Fibroblast of skin of right biceps (primary cell): ENCODE results near the gene KLF2.

Experiments used
- DNase-seq: peaks from one replicate; pipeline ENCODE4 v3.0.0-alpha.2; 2013

The KLF2 gene

DNA sequence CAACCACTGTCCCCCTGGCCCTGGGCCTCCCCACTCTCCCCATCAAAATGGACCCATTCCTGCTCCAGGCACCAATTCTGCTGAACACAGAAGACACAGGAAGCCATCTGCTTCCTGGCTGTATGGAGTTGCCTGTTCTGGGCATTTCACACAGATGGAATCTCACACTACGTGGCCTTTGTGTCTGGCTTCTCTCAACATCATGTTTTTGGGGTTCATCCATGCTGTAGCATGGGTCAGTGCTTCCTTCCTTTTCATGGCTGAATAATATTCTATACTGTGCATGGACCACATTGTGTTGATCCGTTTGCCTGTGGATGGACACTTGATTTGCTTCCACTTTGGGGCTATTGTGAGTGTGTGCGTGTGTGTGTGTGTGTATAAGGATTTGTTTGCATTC is 15.0 kb upstream of the KLF2 start:
- no peak for DNase-seq

DNA sequence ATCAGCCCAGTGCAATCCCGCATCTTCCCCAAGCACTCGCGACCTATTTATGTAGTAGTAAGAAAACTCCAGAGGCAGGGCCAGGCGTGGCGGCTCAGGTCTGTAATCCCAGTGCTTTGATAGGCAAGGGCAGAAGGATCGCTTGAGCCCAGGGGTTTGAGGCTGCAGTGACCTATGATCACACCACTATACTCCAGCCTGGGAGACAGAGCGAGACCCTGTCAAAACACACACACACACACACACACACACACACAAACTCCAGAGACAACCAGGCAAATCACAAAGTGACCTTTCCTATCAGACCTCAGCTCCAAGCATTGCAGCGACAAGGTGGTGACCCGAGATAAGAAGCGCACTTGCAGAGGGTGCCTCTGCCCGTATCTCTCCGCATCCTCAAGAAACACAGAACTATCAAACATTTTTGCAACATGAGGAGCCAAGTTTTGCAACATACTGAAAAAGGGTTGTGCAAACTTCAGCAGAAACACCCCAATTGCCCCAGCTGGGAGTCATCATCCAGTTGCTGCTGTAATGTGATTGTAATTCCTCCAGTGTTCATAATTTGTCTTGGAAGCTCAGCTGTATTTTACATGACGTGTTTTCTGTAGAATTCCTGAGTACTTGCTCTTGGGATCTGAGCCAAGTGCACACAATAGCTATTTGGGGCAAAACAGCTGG is 8.7 kb upstream of the KLF2 start:
- DNase-seq, result peak; percentile 98

DNA sequence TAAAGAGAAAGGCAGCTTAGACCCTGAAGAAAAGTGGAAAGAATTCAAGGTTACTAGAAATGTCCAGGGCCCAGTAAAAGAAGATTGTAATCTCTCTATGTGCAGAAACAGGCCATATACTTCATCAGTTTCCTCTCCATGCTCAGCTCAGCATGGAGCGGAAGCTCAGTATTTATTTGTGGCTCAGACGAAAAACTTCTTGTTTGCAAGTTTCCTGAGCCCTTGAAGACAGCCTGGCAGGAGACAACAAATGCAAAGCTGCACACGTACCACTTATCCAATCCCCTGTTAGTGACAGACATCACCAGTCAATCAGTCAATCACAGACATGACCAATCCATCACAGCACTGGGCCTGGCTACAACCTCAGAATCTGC is 8.1 kb upstream of the KLF2 start:
- no peak for DNase-seq

DNA sequence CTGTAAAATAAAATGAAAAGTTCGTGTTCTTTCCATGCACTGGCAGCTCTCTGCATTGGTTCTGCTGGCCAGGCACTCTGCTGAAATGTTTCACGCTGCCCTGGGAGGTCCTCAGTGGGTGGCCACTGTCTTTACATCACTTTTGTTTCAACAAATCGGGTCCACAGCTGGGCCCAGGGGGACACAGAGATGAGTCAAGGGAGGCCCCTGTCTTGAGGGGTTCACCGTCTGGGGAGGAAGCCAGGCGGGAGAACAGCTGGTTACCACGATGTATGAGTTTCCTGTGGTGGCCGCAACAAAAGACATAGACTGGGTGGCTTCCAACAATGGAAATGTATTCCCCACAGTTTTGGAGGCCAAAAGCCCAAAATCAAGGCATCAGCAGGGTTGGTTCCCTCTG is 5.1 kb upstream of the KLF2 start:
- peak; percentile 75 for DNase-seq

DNA sequence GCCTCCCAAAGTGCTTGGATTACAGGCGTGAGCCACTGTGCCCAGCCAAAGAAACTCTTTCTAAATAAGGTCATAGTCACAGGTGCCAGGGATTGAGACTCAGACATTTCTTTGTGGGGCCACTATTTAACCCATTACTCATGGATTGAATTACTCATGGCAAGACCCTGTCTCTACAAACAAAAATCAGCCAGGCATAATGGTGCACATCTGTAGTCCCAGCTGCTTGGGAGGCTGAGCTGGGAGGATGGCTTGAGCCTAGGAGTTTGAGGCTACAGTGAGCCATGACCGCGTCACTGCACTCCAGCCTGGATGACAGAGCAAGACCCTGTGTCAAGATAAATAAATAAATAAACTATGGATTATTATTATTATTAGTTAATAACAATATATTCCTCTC is 3.6 kb upstream of the KLF2 start:
- DNase-seq, result peak; percentile 28

DNA sequence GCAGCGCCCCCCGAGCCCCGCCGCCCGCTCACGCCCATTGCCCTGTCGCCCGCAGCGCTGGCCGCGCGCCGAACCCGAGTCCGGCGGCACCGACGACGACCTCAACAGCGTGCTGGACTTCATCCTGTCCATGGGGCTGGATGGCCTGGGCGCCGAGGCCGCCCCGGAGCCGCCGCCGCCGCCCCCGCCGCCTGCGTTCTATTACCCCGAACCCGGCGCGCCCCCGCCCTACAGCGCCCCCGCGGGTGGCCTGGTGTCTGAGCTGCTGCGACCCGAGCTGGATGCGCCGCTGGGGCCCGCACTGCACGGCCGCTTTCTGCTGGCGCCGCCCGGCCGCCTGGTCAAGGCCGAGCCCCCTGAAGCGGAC is 518 bp downstream of the KLF2 start:
- DNase-seq, result peak; percentile 45

DNA sequence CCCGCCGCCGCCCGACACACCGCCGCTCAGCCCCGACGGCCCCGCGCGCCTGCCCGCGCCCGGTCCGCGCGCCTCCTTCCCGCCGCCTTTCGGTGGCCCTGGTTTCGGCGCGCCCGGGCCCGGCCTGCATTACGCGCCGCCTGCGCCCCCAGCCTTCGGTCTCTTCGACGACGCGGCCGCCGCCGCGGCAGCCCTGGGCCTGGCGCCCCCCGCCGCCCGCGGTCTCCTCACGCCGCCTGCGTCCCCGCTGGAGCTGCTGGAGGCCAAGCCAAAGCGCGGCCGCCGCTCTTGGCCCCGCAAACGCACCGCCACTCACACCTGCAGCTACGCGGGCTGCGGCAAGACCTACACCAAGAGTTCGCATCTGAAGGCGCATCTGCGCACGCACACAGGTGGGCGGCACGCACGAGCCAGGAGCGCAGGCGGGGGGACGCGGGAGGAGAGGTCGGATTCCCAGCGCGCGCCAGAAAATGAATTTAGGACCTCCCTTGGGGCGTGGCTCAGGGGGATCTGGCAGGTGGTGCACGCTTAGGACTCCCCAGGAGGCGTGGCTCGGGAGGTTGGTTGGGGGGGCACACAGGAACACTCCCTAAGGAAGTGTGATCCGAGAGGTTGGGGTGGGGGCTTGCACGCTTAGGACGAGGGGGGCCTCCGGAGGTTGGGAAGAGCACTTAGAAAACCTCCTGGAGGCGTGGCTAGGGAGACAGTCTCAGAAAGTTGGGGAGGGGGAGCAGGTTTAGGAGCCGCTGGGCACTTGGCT is 1.2 kb downstream of the KLF2 start:
- peak; percentile 33 for DNase-seq

DNA sequence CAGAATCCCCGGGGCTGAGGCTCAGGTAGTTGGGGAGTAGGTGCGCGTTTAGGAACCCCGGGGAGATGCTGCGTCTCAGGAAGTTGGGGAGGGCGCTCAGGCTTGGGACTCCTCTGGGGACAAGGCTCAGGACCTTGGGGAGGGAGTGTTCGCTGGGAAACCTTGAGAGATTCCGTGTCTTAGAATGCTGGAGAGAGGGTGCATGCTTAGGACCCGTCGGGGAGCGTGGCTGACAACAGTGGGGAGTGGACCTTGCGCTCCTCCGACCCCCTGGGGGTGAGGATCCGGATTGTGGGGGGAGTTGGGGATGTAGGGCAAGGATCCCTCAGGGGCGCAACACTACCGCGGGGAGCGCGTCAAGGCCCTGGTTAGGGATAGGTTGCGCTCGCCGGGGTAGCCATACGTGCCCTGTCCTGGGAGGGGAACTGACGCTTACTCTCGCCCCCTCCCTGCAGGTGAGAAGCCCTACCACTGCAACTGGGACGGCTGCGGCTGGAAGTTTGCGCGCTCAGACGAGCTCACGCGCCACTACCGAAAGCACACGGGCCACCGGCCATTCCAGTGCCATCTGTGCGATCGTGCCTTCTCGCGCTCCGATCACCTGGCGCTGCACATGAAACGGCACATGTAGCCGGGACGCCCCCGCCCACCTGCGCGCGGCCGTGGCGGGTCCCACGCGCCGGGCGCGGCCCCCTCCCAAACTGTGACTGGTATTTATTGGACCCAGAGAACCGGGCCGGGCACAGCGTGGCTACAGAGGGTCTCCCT is 2.0 kb downstream of the KLF2 start:
- peak; percentile 25 for DNase-seq

DNA sequence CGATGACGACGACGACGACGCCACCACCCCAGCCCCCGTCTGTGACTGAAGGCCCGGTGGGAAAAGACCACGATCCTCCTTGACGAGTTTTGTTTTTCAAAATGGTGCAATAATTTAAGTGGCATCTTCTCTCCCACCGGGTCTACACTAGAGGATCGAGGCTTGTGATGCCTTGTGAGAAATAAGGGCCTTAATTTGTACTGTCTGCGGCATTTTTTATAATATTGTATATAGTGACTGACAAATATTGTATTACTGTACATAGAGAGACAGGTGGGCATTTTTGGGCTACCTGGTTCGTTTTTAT is 2.5 kb downstream of the KLF2 start:
- no peak for DNase-seq

DNA sequence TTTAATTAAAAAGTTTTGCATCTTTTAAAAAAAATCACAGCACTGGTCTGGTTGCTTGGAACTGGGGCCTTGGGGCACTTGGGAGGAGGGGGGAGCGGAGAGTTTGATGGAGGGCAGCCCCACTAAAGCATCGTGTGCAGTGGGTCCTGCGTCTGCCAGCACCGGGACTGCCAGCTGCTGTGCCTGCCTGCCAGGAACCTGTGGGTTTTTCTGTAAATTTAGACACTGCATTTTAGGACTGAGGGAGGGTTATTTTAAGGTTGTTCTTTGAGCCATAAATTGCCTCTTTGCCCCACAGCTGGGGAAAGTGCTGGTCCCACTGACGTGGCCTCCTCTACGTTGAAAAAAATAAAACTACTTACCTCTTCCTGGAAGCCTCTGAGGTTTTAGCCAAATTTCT is 2.9 kb downstream of the KLF2 start:
- no peak for DNase-seq

DNA sequence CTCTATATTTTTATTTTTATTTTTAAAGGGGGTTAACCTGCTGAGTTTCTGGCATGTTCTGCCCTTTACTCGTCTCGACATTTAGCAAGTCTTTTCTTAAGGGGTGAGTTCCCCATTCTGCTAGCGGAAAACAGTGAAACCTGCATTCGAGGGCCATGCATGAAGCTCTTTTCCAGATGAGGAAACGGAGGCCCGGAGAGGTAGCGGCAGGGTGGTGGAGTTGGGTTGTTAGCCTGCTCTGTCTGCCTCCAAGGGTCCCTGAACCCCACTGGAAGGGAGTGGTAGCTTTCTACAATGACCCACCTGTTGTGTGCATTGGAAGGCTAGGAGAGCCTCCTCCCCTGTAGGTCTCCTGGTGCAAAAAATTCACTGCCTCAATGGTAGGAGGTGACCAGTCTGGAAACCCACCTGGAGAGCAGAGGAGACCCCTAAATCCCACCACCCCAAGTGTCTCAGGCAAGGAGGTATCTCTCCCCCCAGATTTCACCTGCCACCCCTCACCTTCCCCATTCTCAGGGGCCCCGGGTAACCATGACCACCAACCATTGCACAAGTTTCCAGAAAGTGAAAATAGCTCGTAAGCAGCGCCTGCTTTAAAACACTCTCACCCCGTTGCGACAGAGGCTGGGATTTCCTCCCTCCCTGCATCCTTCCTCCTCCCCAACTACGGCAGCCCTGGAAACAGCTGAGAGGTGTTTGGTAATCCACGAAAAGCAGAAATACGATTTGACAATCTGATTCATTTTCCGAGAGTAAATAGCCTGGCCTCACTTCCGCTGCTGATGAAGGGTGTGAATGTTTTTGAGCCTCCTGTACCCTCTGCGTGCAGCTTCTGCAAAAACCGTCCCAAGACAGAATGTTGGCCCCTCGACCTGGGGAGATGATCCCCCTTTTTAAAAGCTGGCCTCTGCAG is 3.5 kb downstream of the KLF2 start:
- DNase-seq, result peak; percentile 75

DNA sequence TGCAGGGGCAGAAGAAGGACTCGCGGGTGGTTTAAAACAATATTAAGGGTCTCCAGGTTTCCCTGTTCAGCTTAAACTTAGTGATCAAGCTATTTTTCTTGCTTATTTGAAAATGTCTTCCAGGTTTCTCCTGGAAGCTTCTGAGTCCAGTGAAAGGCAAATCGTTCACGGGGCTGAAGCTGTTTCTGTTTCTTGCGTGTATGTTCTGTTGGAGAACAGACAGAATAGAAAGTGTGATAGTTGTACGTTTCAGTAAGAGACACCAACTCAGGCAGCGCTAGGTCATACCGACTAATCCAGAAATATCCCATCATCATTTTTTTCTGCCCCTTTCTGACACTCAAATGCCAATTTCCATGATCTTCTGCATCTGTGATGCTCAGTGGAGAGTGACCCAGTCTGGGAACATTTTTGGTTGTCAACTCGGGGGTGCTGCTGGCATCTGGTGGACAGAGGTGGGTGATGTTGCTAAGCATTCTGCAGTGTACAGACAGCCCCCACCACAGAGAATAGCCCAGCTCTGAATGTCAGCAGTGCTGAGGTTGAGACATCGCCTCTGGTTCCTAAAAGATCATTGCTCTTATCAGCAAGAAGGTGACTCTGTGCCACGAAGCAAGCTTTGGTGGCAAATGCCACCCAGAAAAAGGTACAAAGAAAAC is 4.3 kb downstream of the KLF2 start:
- peak; percentile 39 for DNase-seq

DNA sequence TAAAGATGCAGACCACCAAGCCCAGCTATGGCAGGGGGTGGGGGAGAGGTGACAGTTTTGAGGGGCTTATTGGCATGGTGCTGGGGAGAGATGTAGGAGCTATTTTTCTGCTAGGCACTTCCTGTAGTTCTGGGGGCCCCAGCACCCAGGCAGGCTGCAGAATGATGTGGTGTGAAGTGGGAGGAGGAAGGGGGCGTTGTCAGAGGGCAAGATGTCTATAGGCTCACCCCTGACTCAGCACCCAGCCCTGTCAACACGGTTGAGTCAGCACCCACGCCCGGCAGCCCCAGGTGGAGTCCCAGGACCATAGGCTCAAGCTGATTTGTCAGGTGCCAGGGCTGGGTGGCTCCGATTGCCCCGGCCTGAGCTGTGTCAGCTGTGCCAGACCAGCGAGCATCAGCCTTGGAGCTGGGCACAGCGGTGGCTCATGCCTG is 5.8 kb downstream of the KLF2 start:
- DNase-seq, result peak; percentile 87

DNA sequence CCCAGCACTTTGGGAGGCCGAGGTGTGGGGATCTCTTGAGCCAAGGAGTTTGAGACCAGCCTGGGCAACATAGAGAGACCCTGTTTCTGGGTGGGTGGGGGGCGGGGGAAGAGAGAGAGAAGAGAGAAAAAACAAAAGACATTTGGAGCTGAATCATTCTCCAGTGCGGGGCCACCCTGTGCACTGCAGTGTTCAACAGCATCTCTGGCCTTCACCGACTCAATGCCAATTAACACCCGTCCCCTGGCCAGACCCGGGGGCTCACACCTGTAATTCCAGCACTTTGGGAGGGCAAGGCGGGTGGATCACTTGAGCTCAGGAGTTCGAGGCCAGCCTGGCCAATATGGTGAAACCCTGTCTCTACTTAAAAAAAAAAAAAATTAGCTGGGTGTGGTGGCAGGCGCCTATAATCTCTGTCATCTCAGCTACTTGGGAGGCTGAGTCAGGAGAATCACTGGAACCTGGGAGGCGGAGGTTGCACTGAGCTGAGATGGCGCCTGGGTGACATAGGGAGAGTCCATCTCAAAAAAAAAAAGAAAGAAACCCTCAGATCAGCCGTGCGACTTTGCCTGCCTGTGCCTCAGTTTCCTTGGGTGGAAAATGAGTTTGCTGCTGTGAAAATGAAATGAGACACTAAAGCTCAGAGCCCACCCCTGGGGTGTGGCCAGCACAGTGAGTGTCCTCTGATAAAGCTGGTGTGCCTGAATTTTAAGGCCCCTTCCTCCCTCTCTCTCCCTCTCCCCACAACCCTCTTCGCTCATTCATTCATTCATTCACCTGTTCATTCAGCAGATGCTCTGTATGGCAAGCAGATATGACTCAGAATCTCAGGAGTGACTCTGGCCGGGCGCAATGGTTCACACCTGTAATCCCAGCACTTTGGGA is 6.4 kb downstream of the KLF2 start:
- peak; percentile 35 for DNase-seq

DNA sequence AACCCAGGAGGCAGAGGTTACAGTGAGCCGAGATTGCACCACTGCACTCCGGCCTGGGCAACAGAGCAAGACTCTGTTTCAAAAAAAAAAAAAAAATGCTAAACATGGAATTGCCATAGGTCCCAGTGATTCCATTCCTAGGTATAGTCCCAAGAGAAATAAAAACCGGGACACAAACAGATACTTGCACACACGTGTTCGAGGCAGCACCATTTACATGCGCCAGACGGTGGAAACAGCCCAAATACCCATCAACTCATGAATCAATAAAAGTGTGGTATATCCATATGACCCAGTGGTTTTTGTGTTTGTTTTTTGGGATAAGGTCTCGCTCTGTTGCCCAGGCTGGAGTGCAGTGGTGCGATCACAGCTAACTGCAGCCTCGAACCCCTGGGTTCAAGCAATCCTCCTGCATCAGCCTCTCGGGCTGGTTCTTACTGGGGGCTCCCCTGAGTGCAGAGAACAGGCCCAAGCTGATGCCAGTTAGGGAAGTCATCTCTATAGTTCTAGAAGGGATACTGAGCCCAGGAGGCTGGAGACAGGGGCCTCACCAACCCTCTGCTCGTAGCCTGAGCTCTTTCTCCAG is 8.5 kb downstream of the KLF2 start:
- DNase-seq, result no peak

DNA sequence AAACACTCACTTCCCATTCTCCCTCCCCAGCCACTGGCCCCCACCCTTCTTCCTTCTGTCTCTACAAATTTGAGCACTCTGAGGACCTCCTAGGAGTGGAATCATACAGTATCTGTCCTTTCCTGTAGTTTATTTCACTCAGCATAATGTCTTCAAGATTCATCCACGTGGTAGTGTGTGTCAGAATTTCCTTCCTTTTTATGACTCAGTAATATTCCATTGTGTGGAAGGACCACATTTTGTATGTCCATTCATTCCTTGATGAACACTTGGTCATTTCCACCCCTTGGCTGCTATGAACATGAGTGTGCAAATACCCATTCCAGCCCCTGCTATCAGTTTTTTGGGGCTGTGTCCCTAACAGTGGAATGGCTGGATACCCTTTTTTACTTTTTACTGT is 9.8 kb downstream of the KLF2 start:
- no peak for DNase-seq

DNA sequence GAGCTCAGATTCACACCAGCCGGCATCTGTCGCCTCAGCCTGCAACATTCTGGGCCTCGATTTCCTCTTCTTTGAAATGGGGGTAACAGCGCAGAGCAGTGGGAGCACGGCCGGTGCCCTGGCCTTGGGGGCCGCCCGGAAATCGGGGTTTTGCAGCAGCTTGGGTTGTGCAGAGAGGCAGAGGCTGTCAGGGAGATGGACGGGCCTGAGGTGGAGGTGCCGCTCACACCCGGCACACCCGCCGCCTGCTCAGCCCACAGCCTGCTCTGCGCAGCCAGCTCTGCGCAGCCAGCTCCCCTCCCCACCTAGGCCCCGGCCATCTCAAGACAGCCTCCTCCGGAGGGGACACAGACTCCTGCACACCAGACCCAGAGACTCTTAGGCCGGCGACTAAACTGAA is 10.6 kb downstream of the KLF2 start:
- DNase-seq, result no peak

DNA sequence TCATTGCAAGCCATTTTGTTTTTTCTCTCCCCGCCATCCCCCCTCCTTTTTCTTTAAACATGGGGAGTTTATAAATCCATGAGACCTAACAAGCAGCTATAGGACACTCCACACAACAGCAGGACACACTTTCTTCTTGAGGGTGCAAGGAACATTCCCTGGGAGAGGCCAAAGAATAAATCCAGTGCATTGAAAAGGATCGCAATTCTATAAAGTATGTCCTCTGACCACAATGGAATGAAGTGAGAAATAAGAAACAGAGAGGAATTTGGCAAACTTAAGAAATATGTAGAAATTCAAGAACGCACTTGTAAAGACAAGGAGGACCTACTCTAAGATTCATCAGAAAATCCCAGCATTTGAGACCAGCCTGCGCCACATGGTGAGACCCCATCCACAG is 11.9 kb downstream of the KLF2 start:
- peak; percentile 81 for DNase-seq

DNA sequence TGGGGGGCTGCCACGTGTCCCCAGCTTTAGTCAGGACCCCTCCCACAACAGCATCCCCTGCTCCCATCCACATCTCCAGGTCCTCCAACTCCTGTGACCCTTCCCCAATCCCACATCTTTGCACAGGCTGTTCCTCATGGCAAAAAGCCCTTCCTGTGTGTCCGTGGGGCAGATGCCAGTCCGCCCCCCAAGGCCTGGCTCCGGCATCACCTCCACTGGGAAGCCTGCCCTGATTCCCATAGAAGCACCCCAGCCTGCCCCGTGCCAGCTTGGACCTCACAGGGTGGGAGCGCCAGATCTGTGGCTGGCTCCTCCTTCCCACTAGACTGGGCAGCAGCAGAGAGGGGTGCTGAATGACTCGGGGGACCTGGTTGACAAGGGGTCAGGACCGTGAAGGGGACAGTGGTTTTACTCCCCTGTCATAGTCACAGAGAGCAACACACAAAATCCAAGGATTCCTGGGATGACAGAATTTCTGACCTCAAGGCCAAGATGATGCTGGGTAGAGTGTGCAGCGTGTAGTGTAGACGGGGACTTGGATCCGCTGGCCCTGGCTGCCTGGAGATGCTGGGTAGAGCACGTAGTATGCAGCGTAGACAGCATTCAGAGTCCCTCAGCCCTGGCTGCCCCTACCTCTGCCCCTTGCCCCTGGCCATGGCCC is 13.3 kb downstream of the KLF2 start:
- peak; percentile 12 for DNase-seq
